Measurements from ENCODE around the gene MAN2A2. TPM values are rescaled to one million over a fixed set of nuclear protein-coding genes. Genes with fewer than 3 reads are reported as not detected.

MAN2A2 gene
- polyA plus RNA-seq, 3 donors, result 6.6 to 318 (median 7.3) TPM

GRCh38 chr15:90885432-90886290 is 17.4 kb upstream of the MAN2A2 start:
- peaks cover 61 to 69% of the 10 kb centered on the region in 2 donors for H3K36me3 ChIP-seq (replicated peaks in 1 of 2; ENCODE audit: control insufficient read depth in 1 of 2, insufficient read depth in 2 of 2, low read length in 2 of 2)
- H3K4me1 ChIP-seq (ENCODE audit: control insufficient read depth in 1 of 2, insufficient read depth in 2 of 2, low read length in 2 of 2), result peaks cover 31 to 56% of the 10 kb centered on the region in 2 donors
- H3K27ac ChIP-seq (ENCODE audit: low read depth in 1 of 2, low read length in 2 of 2), result peak overlapping the region; percentile 78 to 88
- H3K27me3 ChIP-seq (ENCODE audit: control insufficient read depth in 2 of 2, insufficient read depth in 2 of 2, low read length in 2 of 2), result no peaks in the 10 kb centered on the region
- 1% methylated on average over 15 of the region's 23 CpGs for WGBS (ENCODE audit: insufficient coverage)
- H3K4me3 Mint-ChIP-seq, result peak overlapping the region; percentile 93 to 98
- intact Hi-C loops (cut with micrococcal nuclease), result loop anchor here (1.0 to 10.0 kb wide), 5 partner anchors 17 to 239 kb away; partner anchors contain the start of genes BLM (in 1 of the 2) and FURIN (in 1 of the 2)
- H3K4me3 ChIP-seq (replicated peaks in 1 of 3; ENCODE audit: low read depth in 2 of 3, low read length in 3 of 3), result peak overlapping the region; percentile 69 to 99 (median 95)
- H3K4me1 Mint-ChIP-seq, result peaks cover 42% of the 10 kb centered on the region
- H3K27me3 Mint-ChIP-seq (ENCODE audit: low read depth in 3 of 3), result peaks cover 0 to 1% (median 0%) of the 10 kb centered on the region in 3 donors
- H3K9me3 Mint-ChIP-seq, result no peaks in the 10 kb centered on the region
- peak; percentile 80 to 88 (median 83) for DNase-seq
- peak overlapping the region; percentile 79 for H2AFZ ChIP-seq (ENCODE audit: insufficient read depth, low read depth, low read length, poor library complexity, severe bottlenecking)
- TF ChIP-seq CTCF (IDR thresholded peaks at IDR 0.05), result peak; percentile 100
- peaks cover 87% of the 10 kb centered on the region for H3K79me2 ChIP-seq (ENCODE audit: insufficient read depth, low read length)
- H3K27ac Mint-ChIP-seq, result peak overlapping the region; percentile 81 to 96 (median 94)
- H3K9me3 ChIP-seq (replicated peaks in 1 of 2; ENCODE audit: control insufficient read depth in 1 of 2, insufficient read depth in 1 of 2, low read length in 2 of 2), result no peaks in the 10 kb centered on the region
- peaks cover 74% of the 10 kb centered on the region for H4K20me1 ChIP-seq (ENCODE audit: insufficient read depth, low read length)
- H3K36me3 Mint-ChIP-seq, result peaks cover 44 to 64% of the 10 kb centered on the region in 2 donors
- peak overlapping the region; percentile 93 for H3K9ac ChIP-seq (ENCODE audit: insufficient read depth, low read length, poor library complexity, severe bottlenecking)
- peak overlapping the region; percentile 96 for H3K4me2 ChIP-seq (replicated peaks; ENCODE audit: extremely low read depth, low read length, poor library complexity, severe bottlenecking)

GRCh38 chr15:90886291-90886614 is 16.8 kb upstream of the MAN2A2 start:
- Mint-ChIP-seq H3K27ac (peak overlapping the region; percentile 81 to 96 (median 94)), H3K36me3 (peaks cover 38 to 64% of the 10 kb centered on the region in 2 donors), H3K9me3 (no peaks in the 10 kb centered on the region), H3K27me3 (ENCODE audit: low read depth in 3 of 3) (peaks cover 0 to 1% (median 0%) of the 10 kb centered on the region in 3 donors), H3K4me1 (peaks cover 42% of the 10 kb centered on the region), H3K4me3 (peak overlapping the region; percentile 93 to 98)
- Histone ChIP-seq H3K27me3 (ENCODE audit: control insufficient read depth in 2 of 2, insufficient read depth in 2 of 2, low read length in 2 of 2) (no peaks in the 10 kb centered on the region), H3K4me3 (replicated peaks in 1 of 3; ENCODE audit: low read depth in 2 of 3, low read length in 3 of 3) (peak overlapping the region in 2 of 3 experiments; percentile 95 to 99), H3K9ac (ENCODE audit: insufficient read depth, low read length, poor library complexity, severe bottlenecking) (no peak overlapping the region), H3K9me3 (replicated peaks in 1 of 2; ENCODE audit: control insufficient read depth in 1 of 2, insufficient read depth in 1 of 2, low read length in 2 of 2) (no peaks in the 10 kb centered on the region), H3K36me3 (replicated peaks in 1 of 2; ENCODE audit: control insufficient read depth in 1 of 2, insufficient read depth in 2 of 2, low read length in 2 of 2) (peaks cover 61 to 69% of the 10 kb centered on the region in 2 donors), H3K4me1 (ENCODE audit: control insufficient read depth in 1 of 2, insufficient read depth in 2 of 2, low read length in 2 of 2) (peaks cover 31 to 56% of the 10 kb centered on the region in 2 donors), H3K4me2 (replicated peaks; ENCODE audit: extremely low read depth, low read length, poor library complexity, severe bottlenecking) (peak overlapping the region; percentile 96), H2AFZ (ENCODE audit: insufficient read depth, low read depth, low read length, poor library complexity, severe bottlenecking) (no peak overlapping the region), H3K79me2 (ENCODE audit: insufficient read depth, low read length) (peaks cover 93% of the 10 kb centered on the region), H3K27ac (ENCODE audit: low read depth in 1 of 2, low read length in 2 of 2) (peak overlapping the region; percentile 78 to 88), H4K20me1 (ENCODE audit: insufficient read depth, low read length) (peaks cover 77% of the 10 kb centered on the region)
- WGBS (ENCODE audit: insufficient coverage), result 20% methylated on average over 1 of the region's 5 CpGs
- intact Hi-C loops (cut with micrococcal nuclease), result loop anchor here (1.0 to 10.0 kb wide), 4 partner anchors 171 to 239 kb away; partner anchors contain the start of gene BLM (in 1 of the 2)
- no peak for DNase-seq
- TF ChIP-seq CTCF (IDR thresholded peaks at IDR 0.05), result peak; percentile 60
